NCI-H2107 (cell line): ENCODE results near the gene BPIFB4.
"Not testable (repeated sequence)": the region's sequence is repeated elsewhere in the genome, so short reads cannot be mapped to it uniquely, and the experiment has no call there.

Experiments
- DNase-seq: peaks from one replicate; lab custom pipeline; 2025; lab: John Stamatoyannopoulos, UW

Gene BPIFB4

GRCh38 chr20:33119725-33120720, 40.6 kb downstream of the BPIFB4 start:
- no peak for DNase-seq

GRCh38 chr20:33120934-33121333, 41.5 kb downstream of the BPIFB4 start:
- no peak for DNase-seq

- DNase-seq = not testable (repeated sequence)
Observed at GRCh38 chr20:33122297-33122696, 42.9 kb downstream of the BPIFB4 start.

GRCh38 chr20:33124261-33124660, 44.8 kb downstream of the BPIFB4 start:
- DNase-seq = no peak

- no peak for DNase-seq
Observed at GRCh38 chr20:33124994-33125393, 45.6 kb downstream of the BPIFB4 start.

- no peak for DNase-seq
Observed at GRCh38 chr20:33125983-33126382, 46.5 kb downstream of the BPIFB4 start.

GRCh38 chr20:33127422-33128097, 48.1 kb downstream of the BPIFB4 start:
- no peak for DNase-seq

- DNase-seq = no peak
Observed at GRCh38 chr20:33130568-33131061, 51.2 kb downstream of the BPIFB4 start.

GRCh38 chr20:33131949-33132473, 52.6 kb downstream of the BPIFB4 start:
- DNase-seq = no peak

- no peak for DNase-seq
Observed at GRCh38 chr20:33132513-33133372, 53.3 kb downstream of the BPIFB4 start.

- DNase-seq = no peak
Observed at GRCh38 chr20:33133373-33133941, 54.0 kb downstream of the BPIFB4 start.

GRCh38 chr20:33137195-33137594, 57.8 kb downstream of the BPIFB4 start:
- no peak for DNase-seq

- DNase-seq = no peak
Observed at GRCh38 chr20:33139467-33139866, 60.0 kb downstream of the BPIFB4 start.

- DNase-seq = no peak
Observed at GRCh38 chr20:33145521-33145920, 66.1 kb downstream of the BPIFB4 start.

GRCh38 chr20:33147299-33147698, 67.9 kb downstream of the BPIFB4 start:
- no peak for DNase-seq

- DNase-seq = no peak
Observed at GRCh38 chr20:33148040-33148439, 68.6 kb downstream of the BPIFB4 start.

- no peak for DNase-seq
Observed at GRCh38 chr20:33154252-33154651, 74.8 kb downstream of the BPIFB4 start.

- DNase-seq = no peak
Observed at GRCh38 chr20:33158637-33159385, 79.4 kb downstream of the BPIFB4 start.

- no peak for DNase-seq
Observed at GRCh38 chr20:33159713-33160112, 80.3 kb downstream of the BPIFB4 start.

GRCh38 chr20:33160681-33161080, 81.2 kb downstream of the BPIFB4 start:
- DNase-seq = no peak
